Astrocyte of the spinal cord (primary cell): ENCODE data around the gene PRCP.

Experiments used
- DNase-seq: peaks from one replicate; pipeline ENCODE4 v3.0.0; 2011; ENCODE audit warnings: low read depth, low spot score
- H3K4me3 ChIP-seq: 2 replicates; pipeline ENCODE4 v1.5.1; 2011; ENCODE audit warnings: low read depth, mild to moderate bottlenecking, low read length, moderate library complexity
- CTCF ChIP-seq: IDR thresholded peaks from 2 replicates; pipeline ENCODE4 v1.5.1; 2012; ENCODE audit warnings: low read depth, mild to moderate bottlenecking, low read length, inconsistent platforms
- in situ Hi-C: cut with HindIII; loops from 2 replicates; pipeline ENCODE4 v1.10.0; 2017; ENCODE audit warnings: low sequenced_read_pairs

PRCP gene

GRCh38 chr11:82872377-82873150 lies 27.7 kb downstream of the PRCP start:
- no peak for DNase-seq

GRCh38 chr11:82871646-82872045 lies 28.6 kb downstream of the PRCP start:
- TF ChIP-seq CTCF = no peak
- no peak overlapping the region for H3K4me3 ChIP-seq
- no peak for DNase-seq
- in situ Hi-C loops = no loop called here

More at GRCh38 chr11:82872377-82873150, 27.7 kb downstream of the PRCP start:
- in situ Hi-C loops = no loop called here
- no peak overlapping the region for H3K4me3 ChIP-seq
- TF ChIP-seq CTCF = no peak

GRCh38 chr11:82869657-82870056 lies 30.6 kb downstream of the PRCP start:
- no peak for DNase-seq
- no peak overlapping the region for H3K4me3 ChIP-seq
- in situ Hi-C loops = no loop called here
- no peak for TF ChIP-seq CTCF

- no peak overlapping the region for H3K4me3 ChIP-seq
- in situ Hi-C loops = no loop called here
- TF ChIP-seq CTCF = peak; percentile 56
- peak; percentile 84 for DNase-seq
Measured at GRCh38 chr11:82867495-82868082, 32.6 kb downstream of the PRCP start.

- in situ Hi-C loops = no loop called here
- TF ChIP-seq CTCF = no peak
- H3K4me3 ChIP-seq = no peak overlapping the region
- DNase-seq = no peak
Measured at GRCh38 chr11:82865841-82866240, 34.4 kb downstream of the PRCP start.

- in situ Hi-C loops = no loop called here
- peak; percentile 77 for TF ChIP-seq CTCF
- no peak overlapping the region for H3K4me3 ChIP-seq
- peak; percentile 36 for DNase-seq
Measured at GRCh38 chr11:82864268-82864667, 36.0 kb downstream of the PRCP start.
